ELF-1 (cell line): Measurements from ENCODE around the gene PTN.
A peak's percentile ranks its signal among the peaks of the same experiment; 100 is the strongest.

Experiments used
- DNase-seq: peaks from one replicate; pipeline ENCODE4 v3.0.0-alpha.2; 2016; ENCODE audit warnings: low read depth, low spot score

PTN gene

GRCh38 chr7:137343281-137343841 is at the start of gene PTN:
Gene PTN, minus strand, starts transcription at chr7:137343733. Its CDS starts 88,760 bp downstream, at chr7:137254973.
- peak; percentile 82 for DNase-seq

DNA sequence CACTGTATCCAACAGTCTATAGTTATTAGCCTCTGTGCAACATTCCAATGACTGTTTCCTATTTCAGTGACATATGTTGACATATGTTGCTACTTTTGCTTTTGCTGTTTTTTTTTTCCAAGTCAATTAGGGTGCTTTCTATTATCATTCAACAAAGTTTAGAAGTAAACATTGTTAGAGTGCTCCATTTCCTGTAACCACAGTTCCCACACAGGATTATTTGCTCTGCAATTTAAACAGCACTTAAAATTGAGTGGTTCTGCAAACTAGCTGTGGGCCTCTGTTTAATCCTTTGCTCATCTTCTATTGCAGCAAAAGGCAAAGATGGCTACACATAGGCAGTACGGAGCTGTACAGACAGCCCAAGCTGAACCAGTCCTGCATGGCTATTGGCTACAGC is 46.5 kb upstream of the PTN start:
- DNase-seq = no peak

DNA sequence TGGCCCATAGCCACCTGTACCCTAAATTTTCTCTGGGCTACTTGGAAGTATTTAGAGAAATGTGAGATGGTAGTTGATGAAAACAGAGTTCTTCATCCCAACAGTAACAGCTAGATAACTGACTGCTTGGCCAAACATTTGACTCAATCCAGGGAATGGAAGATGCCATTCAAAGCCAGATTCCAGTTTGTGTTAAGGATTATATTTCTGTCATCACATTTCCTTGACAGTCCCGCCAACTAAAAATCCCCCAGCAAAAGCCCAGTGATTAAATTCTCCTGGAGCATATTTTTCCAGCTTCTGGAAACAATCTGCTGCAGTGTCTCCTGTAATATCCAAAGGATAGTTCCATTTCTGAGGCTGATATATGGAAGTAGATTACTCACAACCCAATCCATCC is 45.4 kb upstream of the PTN start:
- DNase-seq = no peak

DNA sequence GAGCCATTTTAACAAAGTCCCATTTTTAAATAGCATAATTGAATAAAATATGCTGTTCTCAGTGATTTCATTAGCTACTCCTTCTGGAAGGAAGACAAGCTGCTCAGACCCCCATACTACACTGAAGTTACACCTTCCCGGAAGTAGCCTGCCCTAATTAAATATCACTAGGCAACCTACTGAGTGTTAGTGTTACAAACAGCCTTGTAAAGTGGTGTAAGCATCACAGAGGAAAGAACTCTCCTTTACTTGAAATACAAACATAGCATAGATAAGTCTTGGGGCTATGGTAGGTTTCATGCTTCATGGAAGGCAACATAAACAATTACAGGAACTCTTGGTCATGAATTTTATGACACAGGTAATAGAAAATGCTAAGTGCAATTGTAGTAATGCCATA is 43.4 kb upstream of the PTN start:
- DNase-seq = no peak

GRCh38 chr7:137381045-137381444 is 37.5 kb upstream of the PTN start:
- DNase-seq = no peak

DNA sequence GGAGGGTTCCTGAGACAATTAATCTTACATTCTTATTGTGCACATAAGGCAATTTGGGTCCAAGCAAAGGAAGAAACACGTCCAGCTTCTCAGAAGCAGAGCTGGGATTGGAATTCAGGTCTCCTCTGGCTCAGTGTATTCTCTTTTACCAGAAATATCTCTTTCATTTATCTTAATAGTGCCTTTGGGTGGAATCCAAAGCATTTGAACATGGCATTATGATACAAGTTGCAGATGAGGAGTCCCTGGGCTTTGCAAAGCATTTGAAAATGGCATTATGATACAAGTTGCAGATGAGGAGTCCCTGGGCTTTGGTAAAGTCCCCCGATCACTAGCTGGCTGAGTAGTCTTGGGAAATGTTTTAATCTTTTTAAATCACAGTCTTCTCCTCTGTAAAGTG is 30.0 kb upstream of the PTN start:
- no peak for DNase-seq

DNA sequence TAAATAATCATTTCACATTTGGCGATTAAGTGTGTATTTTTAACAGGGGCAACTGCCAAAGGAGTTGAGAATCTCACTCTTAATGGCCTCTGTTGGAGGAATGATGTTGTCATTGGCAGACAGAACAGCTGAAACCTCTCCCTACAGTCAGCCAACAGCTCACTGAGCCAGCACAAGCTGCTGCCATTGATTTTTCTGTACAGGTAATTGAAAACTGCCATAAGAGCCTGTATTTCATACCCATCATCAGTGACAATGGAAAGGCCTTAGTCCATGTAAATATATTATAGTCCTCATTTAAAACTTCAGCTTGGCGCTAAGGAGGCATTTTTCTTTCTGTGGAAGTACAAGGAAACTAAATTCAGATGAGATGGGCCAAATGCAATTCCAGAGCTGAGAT is 28.1 kb upstream of the PTN start:
- DNase-seq = no peak

- no peak for DNase-seq
These were observed 23.5 kb upstream of the PTN start for GRCh38 chr7:137366995-137367394.

GRCh38 chr7:137363683-137364082 is 20.1 kb upstream of the PTN start:
- DNase-seq = no peak

GRCh38 chr7:137360087-137360679 is 16.6 kb upstream of the PTN start:
- DNase-seq = no peak

DNA sequence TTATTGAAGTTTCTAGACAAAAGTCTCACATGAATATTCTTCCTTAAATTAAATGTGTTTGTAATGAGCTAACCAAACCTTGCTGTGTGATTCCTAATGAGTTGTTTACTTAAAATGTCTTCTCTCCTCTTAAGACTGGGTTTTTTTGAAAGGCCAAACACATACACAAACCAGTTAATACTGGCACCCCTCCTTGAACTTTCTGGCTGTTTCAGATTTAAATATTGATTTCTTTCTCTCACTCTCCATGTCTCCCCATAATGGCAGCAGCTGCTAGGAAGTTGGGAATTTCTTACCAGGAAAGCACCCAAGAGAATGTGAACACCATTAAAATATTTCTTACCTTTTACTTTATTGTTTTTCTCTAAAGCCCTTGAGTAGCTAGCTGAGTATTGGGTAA is 11.4 kb upstream of the PTN start:
- DNase-seq = no peak

DNA sequence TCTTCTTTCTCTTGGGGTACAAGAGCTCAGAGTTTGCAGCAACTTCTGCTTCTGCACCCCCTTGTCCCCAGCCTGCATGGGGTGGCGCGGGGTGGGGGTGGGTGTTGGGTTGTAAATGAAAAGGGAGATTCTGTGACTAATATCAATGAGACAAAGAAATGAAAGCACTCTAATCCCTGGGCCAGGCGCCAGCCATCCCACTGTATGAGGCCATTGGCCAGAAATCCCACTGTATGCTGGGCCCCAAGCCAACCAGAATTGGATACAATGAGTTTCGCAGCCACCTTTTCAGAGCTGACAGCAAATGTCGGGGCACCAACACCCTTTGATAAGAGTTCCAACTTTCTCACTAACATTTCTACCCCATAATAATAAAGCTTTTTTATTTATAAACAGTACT is 10.9 kb upstream of the PTN start:
- DNase-seq = no peak

- DNase-seq = no peak
These were observed 8.4 kb upstream of the PTN start for GRCh38 chr7:137351941-137352340.

GRCh38 chr7:137345799-137346449 is 2.4 kb upstream of the PTN start:
- DNase-seq = no peak

GRCh38 chr7:137342828-137343261 is 688 bp downstream of the PTN start:
- DNase-seq = no peak

DNA sequence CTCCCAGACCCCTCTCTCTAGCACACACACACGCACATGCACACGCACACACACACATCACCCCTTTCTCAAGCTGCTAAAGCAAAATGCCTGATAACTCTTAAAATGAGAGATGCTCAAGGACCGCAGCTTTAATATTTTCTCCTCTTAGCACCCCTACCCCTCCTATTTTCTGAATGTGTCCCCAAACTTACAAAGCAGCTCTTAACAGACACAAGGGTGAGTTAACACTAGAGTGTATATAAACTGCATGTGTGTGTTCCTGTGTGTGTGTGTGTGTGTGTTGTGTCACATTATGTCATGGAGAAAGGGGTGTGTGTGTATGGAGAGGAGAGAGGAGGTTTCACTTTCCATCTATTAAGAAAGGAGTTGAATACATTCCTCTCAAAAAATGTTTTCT is 1.3 kb downstream of the PTN start:
- DNase-seq = no peak

- peak; percentile 28 for DNase-seq
These were observed 5.6 kb downstream of the PTN start for GRCh38 chr7:137337902-137338301.

- DNase-seq = no peak
These were observed 7.7 kb downstream of the PTN start for GRCh38 chr7:137335814-137336213.

DNA sequence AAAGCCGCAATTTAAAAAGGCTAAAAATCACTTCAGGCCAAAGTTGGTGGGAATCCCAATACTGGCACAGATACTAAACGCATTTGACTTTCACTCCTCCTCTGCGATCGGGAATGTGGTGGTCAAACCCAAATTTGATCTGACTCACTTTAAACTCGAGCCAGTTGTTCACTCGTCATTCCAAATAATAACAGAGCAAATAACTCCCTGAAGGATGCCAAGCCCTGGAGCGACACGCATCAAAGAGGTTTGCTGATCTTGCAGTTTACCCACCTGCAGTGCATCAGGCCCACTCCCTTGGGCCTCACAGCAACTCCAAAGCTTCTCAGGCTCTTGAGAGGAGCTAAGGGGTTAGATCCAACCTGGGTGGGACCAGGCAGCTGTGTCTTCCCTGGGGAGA is 12.2 kb downstream of the PTN start:
- DNase-seq = peak; percentile 33

DNA sequence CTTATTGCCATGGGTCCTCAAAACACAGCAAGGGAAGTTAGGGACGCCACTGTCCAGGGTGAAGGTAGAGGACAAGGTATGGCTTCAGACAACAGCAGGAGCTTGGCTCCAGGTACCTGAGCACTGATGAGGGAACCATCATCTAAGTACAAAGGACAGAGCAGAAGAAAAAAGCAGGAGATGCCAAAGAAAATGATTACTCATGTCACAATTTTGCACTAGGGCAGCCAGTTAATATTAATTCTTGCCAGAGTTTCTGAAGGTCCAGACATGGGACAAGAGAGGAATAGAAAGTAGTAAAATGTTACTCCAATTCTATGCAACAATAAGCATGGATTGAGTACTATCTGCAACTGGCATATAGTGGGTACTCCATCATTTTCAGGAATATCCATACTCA is 14.1 kb downstream of the PTN start:
- no peak for DNase-seq

GRCh38 chr7:137328373-137329120 is 15.0 kb downstream of the PTN start:
- DNase-seq = no peak

DNA sequence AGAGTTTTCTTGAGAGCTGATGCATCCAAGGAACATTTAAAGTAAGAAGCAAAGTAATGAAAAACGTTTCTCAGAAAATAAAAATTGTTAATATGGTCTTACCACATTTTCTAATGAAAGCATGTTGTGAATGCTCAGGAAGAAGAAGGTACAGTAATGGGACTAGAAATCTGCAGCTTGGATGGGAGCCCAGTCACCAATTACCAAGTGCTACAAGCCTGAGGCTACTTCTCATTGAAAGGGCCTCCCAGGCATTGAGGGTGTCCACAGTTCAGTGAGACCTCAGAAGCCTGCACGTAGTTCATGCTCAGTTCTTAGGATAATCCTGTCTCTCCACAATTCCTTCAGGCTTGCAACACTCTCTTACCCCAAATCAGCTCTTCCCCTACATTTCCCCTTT is 17.6 kb downstream of the PTN start:
- DNase-seq = no peak
